ENCODE results near the gene SLC30A10. TPM values are rescaled to one million over a fixed set of nuclear protein-coding genes. Genes with fewer than 3 reads are reported as not detected.
A peak's percentile ranks its signal among the peaks of the same experiment; 100 is the strongest.
"Not testable (repeated sequence)": the region's sequence is repeated elsewhere in the genome, so short reads cannot be mapped to it uniquely, and the experiment has no call there.

The SLC30A10 gene
- total RNA-seq, 1 donor from 2014 or later = 2.2 TPM

DNA sequence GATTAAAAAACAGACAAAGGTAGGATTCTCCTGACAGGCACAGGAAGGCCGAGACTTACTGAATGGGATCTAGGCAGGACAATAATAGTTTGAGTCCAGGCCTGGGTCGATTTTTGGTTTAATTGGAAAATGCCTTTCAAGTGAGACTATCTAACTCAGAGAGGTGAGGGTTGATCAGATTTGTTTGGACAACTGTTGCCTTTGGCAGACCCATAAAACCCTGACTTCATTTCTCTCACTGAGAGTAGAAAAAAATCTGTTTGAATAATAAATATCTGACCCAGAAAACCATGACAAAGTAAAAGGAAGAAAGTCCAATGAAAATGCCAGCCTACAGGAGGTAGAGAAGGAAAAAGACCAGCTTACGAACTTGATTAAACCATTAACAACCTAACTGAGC lies 12.3 kb upstream of the SLC30A10 start:
- no peaks in the 10 kb centered on the region for H3K36me3 Mint-ChIP-seq
- H3K4me1 Mint-ChIP-seq (ENCODE audit: unreplicated experiment) = no peaks in the 10 kb centered on the region
- no peak overlapping the region for H3K27ac Mint-ChIP-seq
- no peaks in the 10 kb centered on the region for H3K9me3 Mint-ChIP-seq
- peaks cover 20% of the 10 kb centered on the region for H3K27me3 Mint-ChIP-seq
- TF ChIP-seq, protein P1, sequence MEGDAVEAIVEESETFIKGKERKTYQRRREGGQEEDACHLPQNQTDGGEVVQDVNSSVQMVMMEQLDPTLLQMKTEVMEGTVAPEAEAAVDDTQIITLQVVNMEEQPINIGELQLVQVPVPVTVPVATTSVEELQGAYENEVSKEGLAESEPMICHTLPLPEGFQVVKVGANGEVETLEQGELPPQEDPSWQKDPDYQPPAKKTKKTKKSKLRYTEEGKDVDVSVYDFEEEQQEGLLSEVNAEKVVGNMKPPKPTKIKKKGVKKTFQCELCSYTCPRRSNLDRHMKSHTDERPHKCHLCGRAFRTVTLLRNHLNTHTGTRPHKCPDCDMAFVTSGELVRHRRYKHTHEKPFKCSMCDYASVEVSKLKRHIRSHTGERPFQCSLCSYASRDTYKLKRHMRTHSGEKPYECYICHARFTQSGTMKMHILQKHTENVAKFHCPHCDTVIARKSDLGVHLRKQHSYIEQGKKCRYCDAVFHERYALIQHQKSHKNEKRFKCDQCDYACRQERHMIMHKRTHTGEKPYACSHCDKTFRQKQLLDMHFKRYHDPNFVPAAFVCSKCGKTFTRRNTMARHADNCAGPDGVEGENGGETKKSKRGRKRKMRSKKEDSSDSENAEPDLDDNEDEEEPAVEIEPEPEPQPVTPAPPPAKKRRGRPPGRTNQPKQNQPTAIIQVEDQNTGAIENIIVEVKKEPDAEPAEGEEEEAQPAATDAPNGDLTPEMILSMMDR (conservative IDR thresholded peaks at IDR 0.05) = no peak
- no peak for DNase-seq (ENCODE audit: extremely low spot score, unreplicated experiment)
- H3K4me3 Mint-ChIP-seq = no peak overlapping the region

DNA sequence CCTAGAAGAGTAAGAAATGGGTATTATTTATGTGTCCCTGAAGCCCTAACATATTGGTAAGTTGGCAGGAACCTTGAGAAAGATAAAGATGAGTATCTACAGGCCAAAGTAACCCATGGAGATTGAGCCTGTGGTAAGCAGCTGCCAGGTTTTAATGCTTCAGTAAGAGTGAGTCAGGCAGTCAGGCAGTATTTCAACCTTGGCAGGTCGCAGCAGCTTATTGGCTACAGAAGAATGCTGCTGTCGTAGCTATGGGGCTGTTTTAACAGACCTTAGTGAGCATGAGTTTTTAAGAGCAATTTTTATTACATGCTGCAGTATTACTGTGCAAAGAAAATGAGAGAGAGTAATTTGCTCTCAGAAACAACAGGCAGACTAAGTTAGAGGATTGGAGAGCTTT lies 10.3 kb upstream of the SLC30A10 start:
- peaks cover 23% of the 10 kb centered on the region for H3K27me3 Mint-ChIP-seq
- no peaks in the 10 kb centered on the region for H3K36me3 Mint-ChIP-seq
- H3K9me3 Mint-ChIP-seq = no peaks in the 10 kb centered on the region
- no peak overlapping the region for H3K4me3 Mint-ChIP-seq
- TF ChIP-seq, protein P1 (conservative IDR thresholded peaks at IDR 0.05) = no peak
- H3K27ac Mint-ChIP-seq = no peak overlapping the region
- H3K4me1 Mint-ChIP-seq (ENCODE audit: unreplicated experiment) = no peaks in the 10 kb centered on the region
- DNase-seq (ENCODE audit: extremely low spot score, unreplicated experiment) = no peak

DNA sequence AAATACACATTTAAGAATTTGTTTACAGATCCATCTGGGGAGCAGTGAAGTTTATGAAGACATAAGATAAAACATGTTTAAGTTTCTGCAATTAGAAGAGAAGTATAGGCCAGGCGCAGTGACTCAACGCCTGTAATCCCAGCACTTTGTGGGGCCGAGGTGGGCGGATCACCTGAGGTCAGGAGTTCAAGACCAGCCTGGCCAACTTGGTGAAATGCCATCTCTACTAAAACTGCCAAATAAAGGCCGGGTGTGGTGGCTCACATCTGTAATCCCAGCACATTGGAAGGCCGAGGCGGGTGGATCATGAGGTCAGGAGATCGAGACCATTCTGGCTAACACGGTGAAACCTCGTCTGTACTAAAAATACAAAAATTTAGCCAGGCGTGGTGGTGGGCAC lies 5.4 kb upstream of the SLC30A10 start:
- H3K4me1 Mint-ChIP-seq (ENCODE audit: unreplicated experiment); DNase-seq (ENCODE audit: extremely low spot score, unreplicated experiment); H3K36me3 Mint-ChIP-seq; H3K27ac Mint-ChIP-seq; H3K9me3 Mint-ChIP-seq; H3K4me3 Mint-ChIP-seq: not testable (repeated sequence)
- peaks cover 25% of the 10 kb centered on the region for H3K27me3 Mint-ChIP-seq

DNA sequence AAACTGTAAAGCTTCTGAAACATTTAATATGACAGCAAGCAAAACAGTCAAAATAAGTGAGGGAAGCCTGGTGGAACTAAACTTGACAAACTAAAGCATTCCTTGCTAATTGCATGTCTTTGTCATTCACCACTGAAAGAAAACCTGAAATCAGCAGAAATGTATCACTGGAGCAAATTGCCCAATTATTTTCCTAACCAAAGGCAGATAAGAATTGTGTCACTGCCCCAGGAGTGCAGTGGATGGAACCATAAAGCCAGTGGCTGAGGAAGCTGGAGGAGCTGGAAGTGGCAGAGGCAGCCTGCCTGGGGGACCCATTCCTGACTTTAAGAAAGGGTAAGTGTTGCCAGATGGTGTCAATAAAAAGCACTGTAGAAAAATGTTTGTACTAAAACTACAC lies 2.7 kb upstream of the SLC30A10 start:
- peaks cover 36% of the 10 kb centered on the region for H3K27me3 Mint-ChIP-seq

DNA sequence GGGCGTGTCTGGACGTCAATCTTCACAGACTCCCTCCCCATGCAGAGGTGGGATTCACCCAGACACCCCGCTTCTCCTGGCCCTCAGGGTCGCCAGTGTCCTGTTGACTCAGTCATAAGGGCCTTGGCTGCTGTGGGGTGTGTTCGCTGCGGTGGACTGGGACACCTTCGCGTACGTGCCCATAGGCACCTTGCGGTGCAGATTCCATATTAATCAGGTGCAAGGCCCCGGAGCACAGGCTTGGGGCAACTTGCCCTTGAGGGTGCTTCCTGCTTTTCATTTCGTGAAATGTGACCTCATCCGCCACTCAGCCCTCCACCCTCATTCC lies 398 bp upstream of the SLC30A10 start:
- Mint-ChIP-seq H3K36me3 (no peaks in the 10 kb centered on the region), H3K9me3 (no peaks in the 10 kb centered on the region), H3K4me3 (peak overlapping the region; percentile 68), H3K27me3 (peaks cover 45% of the 10 kb centered on the region), H3K4me1 (ENCODE audit: unreplicated experiment) (no peaks in the 10 kb centered on the region), H3K27ac (no peak overlapping the region)
- DNase-seq (ENCODE audit: extremely low spot score, unreplicated experiment) = no peak
- TF ChIP-seq, protein P1 (conservative IDR thresholded peaks at IDR 0.05) = no peak

More for the DNA sequence above, 2.7 kb upstream of the SLC30A10 start:
- H3K36me3 Mint-ChIP-seq = no peaks in the 10 kb centered on the region
- H3K9me3 Mint-ChIP-seq = no peaks in the 10 kb centered on the region
- H3K27ac Mint-ChIP-seq = no peak overlapping the region
- no peak for DNase-seq (ENCODE audit: extremely low spot score, unreplicated experiment)
- no peaks in the 10 kb centered on the region for H3K4me1 Mint-ChIP-seq (ENCODE audit: unreplicated experiment)
- TF ChIP-seq, protein P1 (conservative IDR thresholded peaks at IDR 0.05) = no peak
- H3K4me3 Mint-ChIP-seq = no peak overlapping the region

DNA sequence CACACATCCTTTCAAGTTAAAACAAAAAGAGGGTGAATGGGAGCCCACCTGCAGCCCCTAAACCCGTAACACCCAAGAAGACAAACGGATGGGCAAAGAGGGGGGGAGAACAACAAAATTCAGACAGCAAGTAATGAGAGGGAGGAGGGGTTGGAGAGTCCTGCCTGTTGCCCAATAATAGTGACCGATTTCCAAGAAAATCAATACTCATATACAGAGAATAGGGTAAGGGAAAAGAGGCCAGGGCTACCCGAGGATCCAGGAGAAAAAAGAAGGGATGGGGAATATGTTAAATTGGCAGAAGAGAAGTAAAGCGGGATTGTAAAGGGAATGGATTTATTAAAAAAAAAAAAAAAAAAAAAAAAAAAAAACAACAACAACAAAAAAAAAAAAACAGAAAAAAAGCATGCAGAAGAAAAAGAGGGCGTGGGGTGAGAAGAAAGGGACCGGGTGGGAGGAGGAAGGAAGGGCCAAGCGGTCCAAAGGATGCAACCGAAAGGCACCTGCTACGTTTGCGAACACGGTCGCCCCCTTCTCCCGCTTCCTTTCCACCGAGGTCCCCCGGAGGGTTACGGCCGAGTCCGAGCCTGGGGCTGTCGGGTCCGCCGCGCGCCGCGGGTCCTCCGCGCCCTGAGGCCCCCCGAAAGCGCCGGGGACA lies 930 bp downstream of the SLC30A10 start:
- Mint-ChIP-seq H3K27ac (no peak overlapping the region), H3K27me3 (peaks cover 49% of the 10 kb centered on the region), H3K9me3 (no peaks in the 10 kb centered on the region), H3K4me3 (peak overlapping the region; percentile 80), H3K36me3 (no peaks in the 10 kb centered on the region), H3K4me1 (ENCODE audit: unreplicated experiment) (no peaks in the 10 kb centered on the region)
- TF ChIP-seq, protein P1 (conservative IDR thresholded peaks at IDR 0.05) = no peak
- no peak for DNase-seq (ENCODE audit: extremely low spot score, unreplicated experiment)
